DOHH2 (cell line): ENCODE measurements around the gene KIF6.

Experiments
- EZH2phosphoT487 ChIP-seq: fragments of 200-600 bp; sonication (generic); IDR thresholded peaks from 2 replicates; pipeline ENCODE4 v1.6.1; 2017; ENCODE audit warnings: borderline replicate concordance, mild to moderate bottlenecking, antibody characterized with exemption, low read length, moderate library complexity, mixed read lengths
- TF ChIP-seq, protein P1 (sequence below): fragments of 200-600 bp; sonication (generic); IDR thresholded peaks from one replicate; pipeline ENCODE4 v1.5.1; 2014; ENCODE audit warnings: antibody characterized with exemption, mild to moderate bottlenecking, low read depth, low read length; ENCODE audit not compliant: poor library complexity, severe bottlenecking

DNA sequence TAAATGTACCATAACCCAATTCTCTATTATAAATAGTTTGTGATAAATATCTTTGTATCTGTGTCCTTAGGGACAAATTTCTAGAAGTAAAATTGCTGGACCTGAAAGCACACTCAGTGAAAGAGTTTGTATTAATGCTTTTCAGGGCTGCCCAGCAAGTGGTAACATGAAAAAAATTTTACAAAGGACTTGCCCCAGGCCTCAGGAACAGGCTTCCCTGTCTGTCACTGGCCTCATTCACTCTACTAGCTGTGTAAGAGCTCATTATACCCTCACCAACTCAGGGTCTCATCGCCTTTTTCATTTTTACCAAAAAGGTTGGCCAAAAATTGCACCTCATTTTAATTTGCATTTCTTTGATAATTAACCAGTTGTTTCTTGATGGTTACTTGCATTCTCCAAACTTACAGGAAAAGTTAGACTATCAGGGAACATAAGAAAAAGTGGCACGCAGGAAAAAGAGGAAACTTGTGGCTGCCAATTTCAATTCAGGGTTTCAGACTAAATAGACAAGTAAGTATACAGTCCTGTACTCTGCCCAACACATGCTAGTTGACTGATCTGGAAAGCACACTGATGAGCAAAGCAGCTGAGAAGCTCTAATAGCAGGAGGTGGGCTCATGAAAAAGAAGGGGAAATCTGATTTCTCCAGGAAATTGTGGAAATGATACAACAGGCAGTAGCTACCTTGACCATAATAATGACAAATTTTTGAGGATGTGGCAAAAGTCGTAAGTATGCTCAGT is 161.5 kb downstream of the KIF6 start:
- TF ChIP-seq, protein P1, sequence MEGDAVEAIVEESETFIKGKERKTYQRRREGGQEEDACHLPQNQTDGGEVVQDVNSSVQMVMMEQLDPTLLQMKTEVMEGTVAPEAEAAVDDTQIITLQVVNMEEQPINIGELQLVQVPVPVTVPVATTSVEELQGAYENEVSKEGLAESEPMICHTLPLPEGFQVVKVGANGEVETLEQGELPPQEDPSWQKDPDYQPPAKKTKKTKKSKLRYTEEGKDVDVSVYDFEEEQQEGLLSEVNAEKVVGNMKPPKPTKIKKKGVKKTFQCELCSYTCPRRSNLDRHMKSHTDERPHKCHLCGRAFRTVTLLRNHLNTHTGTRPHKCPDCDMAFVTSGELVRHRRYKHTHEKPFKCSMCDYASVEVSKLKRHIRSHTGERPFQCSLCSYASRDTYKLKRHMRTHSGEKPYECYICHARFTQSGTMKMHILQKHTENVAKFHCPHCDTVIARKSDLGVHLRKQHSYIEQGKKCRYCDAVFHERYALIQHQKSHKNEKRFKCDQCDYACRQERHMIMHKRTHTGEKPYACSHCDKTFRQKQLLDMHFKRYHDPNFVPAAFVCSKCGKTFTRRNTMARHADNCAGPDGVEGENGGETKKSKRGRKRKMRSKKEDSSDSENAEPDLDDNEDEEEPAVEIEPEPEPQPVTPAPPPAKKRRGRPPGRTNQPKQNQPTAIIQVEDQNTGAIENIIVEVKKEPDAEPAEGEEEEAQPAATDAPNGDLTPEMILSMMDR = no peak
- TF ChIP-seq EZH2phosphoT487 = no peak
